Stimulated activated CD8-positive, alpha-beta memory T cell treated with anti-CD3 and anti-CD28 coated beads, Interleukin-7, amount 100 ng/mL, for 24 hours (primary cell): ENCODE results near the gene CADM2.

Experiments
- DNase-seq: peaks from one replicate; pipeline ENCODE4 v3.0.0-alpha.2; 2020; ENCODE audit warnings: low read depth

The CADM2 gene

GRCh38 chr3:85189731-85190130 lies 230.9 kb downstream of the CADM2 start:
- no peak for DNase-seq

GRCh38 chr3:85193565-85193964 lies 234.8 kb downstream of the CADM2 start:
- DNase-seq, result no peak

- no peak for DNase-seq
These were observed 249.9 kb downstream of the CADM2 start for GRCh38 chr3:85208650-85209049.

GRCh38 chr3:85210540-85210939 lies 251.8 kb downstream of the CADM2 start:
- no peak for DNase-seq

- no peak for DNase-seq
These were observed 270.2 kb downstream of the CADM2 start for GRCh38 chr3:85228966-85229365.

- no peak for DNase-seq
These were observed 285.3 kb downstream of the CADM2 start for GRCh38 chr3:85244091-85244490.

GRCh38 chr3:85244519-85244918 lies 285.7 kb downstream of the CADM2 start:
- DNase-seq, result no peak

- no peak for DNase-seq
These were observed 293.0 kb downstream of the CADM2 start for GRCh38 chr3:85251766-85252165.

GRCh38 chr3:85252686-85253085 lies 293.9 kb downstream of the CADM2 start:
- DNase-seq, result no peak

- DNase-seq, result no peak
These were observed 295.9 kb downstream of the CADM2 start for GRCh38 chr3:85254738-85255137.

- no peak for DNase-seq
These were observed 297.2 kb downstream of the CADM2 start for GRCh38 chr3:85255949-85256348.

GRCh38 chr3:85258326-85258725 lies 299.5 kb downstream of the CADM2 start:
- DNase-seq, result no peak

- no peak for DNase-seq
These were observed 300.0 kb downstream of the CADM2 start for GRCh38 chr3:85258819-85259218.

GRCh38 chr3:85259748-85260147 lies 301.0 kb downstream of the CADM2 start:
- DNase-seq, result no peak

GRCh38 chr3:85264381-85264780 lies 305.6 kb downstream of the CADM2 start:
- no peak for DNase-seq

GRCh38 chr3:85270488-85270887 lies 311.7 kb downstream of the CADM2 start:
- DNase-seq, result no peak

GRCh38 chr3:85271911-85272310 lies 313.1 kb downstream of the CADM2 start:
- no peak for DNase-seq

GRCh38 chr3:85288257-85288656 lies 329.5 kb downstream of the CADM2 start:
- no peak for DNase-seq

GRCh38 chr3:85297291-85297690 lies 338.5 kb downstream of the CADM2 start:
- no peak for DNase-seq

- no peak for DNase-seq
These were observed 339.2 kb downstream of the CADM2 start for GRCh38 chr3:85298032-85298431.

GRCh38 chr3:85303156-85303555 lies 344.4 kb downstream of the CADM2 start:
- no peak for DNase-seq

GRCh38 chr3:85304360-85304964 lies 345.7 kb downstream of the CADM2 start:
- DNase-seq, result no peak

- DNase-seq, result no peak
These were observed 353.5 kb downstream of the CADM2 start for GRCh38 chr3:85312331-85312730.

- no peak for DNase-seq
These were observed 354.6 kb downstream of the CADM2 start for GRCh38 chr3:85313380-85313779.

- no peak for DNase-seq
These were observed 357.5 kb downstream of the CADM2 start for GRCh38 chr3:85316252-85316651.
